ENCODE data around the gene PRDM12. TPM values are rescaled to one million over a fixed set of nuclear protein-coding genes. Genes with fewer than 3 reads are reported as not detected.

Gene PRDM12
- total and polyA plus RNA-seq, 11 donors, result 0.14 TPM; not detected in 10

DNA sequence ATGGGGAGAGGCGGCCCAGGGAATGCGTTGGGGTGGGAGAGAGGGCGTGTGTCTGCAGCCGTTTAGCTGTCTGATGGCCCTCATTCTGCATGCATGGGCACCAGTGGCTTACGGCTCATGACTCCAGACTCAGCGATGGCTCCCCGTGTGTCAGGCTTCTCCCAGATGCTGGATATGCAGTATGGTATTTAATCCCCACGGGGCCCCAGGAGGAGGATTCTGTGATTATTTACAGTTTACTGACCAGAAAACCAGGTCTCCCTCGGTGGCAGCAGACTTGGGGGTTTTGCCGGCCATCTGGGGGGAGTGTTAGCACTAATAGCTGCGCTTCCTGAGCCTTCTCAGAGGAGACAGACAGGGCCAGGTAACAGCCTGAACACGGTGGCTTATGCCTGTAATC is 4.3 kb downstream of the PRDM12 start:
- 57 to 66% (median 63%) methylated on average over 11 to 12 of the region's 12 CpGs for WGBS, 4 donors
- intact Hi-C loops (cut with DNase I), result loop anchor here in 1 of 10 donors (10.0 kb wide), 1 partner anchor 184 kb away; no protein-coding TSS in a partner anchor
- Histone ChIP-seq H3K27ac (no peak overlapping the region), H3K36me3 (no peaks in the 10 kb centered on the region), H3K9me3 (no peaks in the 10 kb centered on the region), H3K4me3 (no peak overlapping the region), H3K4me1 (peaks cover 2 to 31% (median 19%) of the 10 kb centered on the region in 12 donors), H3K27me3 (peaks cover 32 to 51% (median 47%) of the 10 kb centered on the region in 9 donors)
- TF ChIP-seq POLR2A (IDR thresholded peaks at IDR 0.05), result no peak
- TF ChIP-seq, protein P1, sequence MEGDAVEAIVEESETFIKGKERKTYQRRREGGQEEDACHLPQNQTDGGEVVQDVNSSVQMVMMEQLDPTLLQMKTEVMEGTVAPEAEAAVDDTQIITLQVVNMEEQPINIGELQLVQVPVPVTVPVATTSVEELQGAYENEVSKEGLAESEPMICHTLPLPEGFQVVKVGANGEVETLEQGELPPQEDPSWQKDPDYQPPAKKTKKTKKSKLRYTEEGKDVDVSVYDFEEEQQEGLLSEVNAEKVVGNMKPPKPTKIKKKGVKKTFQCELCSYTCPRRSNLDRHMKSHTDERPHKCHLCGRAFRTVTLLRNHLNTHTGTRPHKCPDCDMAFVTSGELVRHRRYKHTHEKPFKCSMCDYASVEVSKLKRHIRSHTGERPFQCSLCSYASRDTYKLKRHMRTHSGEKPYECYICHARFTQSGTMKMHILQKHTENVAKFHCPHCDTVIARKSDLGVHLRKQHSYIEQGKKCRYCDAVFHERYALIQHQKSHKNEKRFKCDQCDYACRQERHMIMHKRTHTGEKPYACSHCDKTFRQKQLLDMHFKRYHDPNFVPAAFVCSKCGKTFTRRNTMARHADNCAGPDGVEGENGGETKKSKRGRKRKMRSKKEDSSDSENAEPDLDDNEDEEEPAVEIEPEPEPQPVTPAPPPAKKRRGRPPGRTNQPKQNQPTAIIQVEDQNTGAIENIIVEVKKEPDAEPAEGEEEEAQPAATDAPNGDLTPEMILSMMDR (IDR thresholded peaks at IDR 0.05), result no peak
- DNase-seq, result no peak
- ATAC-seq, result no peak

- 82 to 93% (median 83%) methylated on average over 4 of the region's 4 CpGs for WGBS, 4 donors
- H3K36me3 ChIP-seq, result no peaks in the 10 kb centered on the region
- TF ChIP-seq, protein P1 (IDR thresholded peaks at IDR 0.05), result no peak
- TF ChIP-seq POLR2A (IDR thresholded peaks at IDR 0.05), result no peak
These were observed 5.6 kb downstream of the PRDM12 start for GRCh38 chr9:130669965-130670364.

GRCh38 chr9:130670644-130671043 is 6.2 kb downstream of the PRDM12 start:
- DNase-seq (no peak), ATAC-seq (no peak)
- Histone ChIP-seq H3K36me3 (no peaks in the 10 kb centered on the region), H3K27ac (no peak overlapping the region), H3K4me3 (no peak overlapping the region), H3K27me3 (peaks cover 14 to 31% (median 27%) of the 10 kb centered on the region in 9 donors), H3K9me3 (no peaks in the 10 kb centered on the region), H3K4me1 (peaks cover 0 to 12% (median 9%) of the 10 kb centered on the region in 12 donors)
- TF ChIP-seq, protein P1 (IDR thresholded peaks at IDR 0.05), result no peak
- TF ChIP-seq POLR2A (IDR thresholded peaks at IDR 0.05), result no peak
- intact Hi-C loops (cut with DNase I), result no loop called here
- WGBS, 4 donors, result 77 to 84% (median 81%) methylated on average over 6 of the region's 6 CpGs

More at GRCh38 chr9:130669965-130670364, 5.6 kb downstream of the PRDM12 start:
- Histone ChIP-seq H3K27me3 (peaks cover 20 to 38% (median 34%) of the 10 kb centered on the region in 9 donors), H3K9me3 (no peaks in the 10 kb centered on the region), H3K4me3 (no peak overlapping the region), H3K27ac (no peak overlapping the region), H3K4me1 (peaks cover 0 to 18% (median 12%) of the 10 kb centered on the region in 12 donors)
- intact Hi-C loops (cut with DNase I), result loop anchor here in 1 of 10 donors (10.0 kb wide), 1 partner anchor 185 kb away; no protein-coding TSS in a partner anchor
- DNase-seq (no peak), ATAC-seq (no peak)

GRCh38 chr9:130672466-130672865 is 8.1 kb downstream of the PRDM12 start:
- intact Hi-C loops (cut with DNase I), result no loop called here
- no peak for DNase-seq
- WGBS, 4 donors, result 90 to 98% (median 90%) methylated on average over 8 of the region's 8 CpGs

More at GRCh38 chr9:130672466-130672865, 8.1 kb downstream of the PRDM12 start:
- H3K9me3 ChIP-seq, result no peaks in the 10 kb centered on the region
- no peaks in the 10 kb centered on the region for H3K4me1 ChIP-seq
- H3K4me3 ChIP-seq, result no peak overlapping the region
- no peak for ATAC-seq
- H3K36me3 ChIP-seq, result no peaks in the 10 kb centered on the region
- H3K27me3 ChIP-seq, result peaks cover 0 to 13% (median 10%) of the 10 kb centered on the region in 9 donors
- no peak overlapping the region for H3K27ac ChIP-seq
- TF ChIP-seq POLR2A (IDR thresholded peaks at IDR 0.05), result no peak
- TF ChIP-seq, protein P1 (IDR thresholded peaks at IDR 0.05), result no peak

All from heart left ventricle (tissue), 16 donors.